MCF 10A (cell line): Measurements from ENCODE around the gene RPS21. TPM values are rescaled to one million over a fixed set of nuclear protein-coding genes. Genes with fewer than 3 reads are reported as not detected.

Experiments used
- BruUV-seq: library from RNA; stranded (reverse); fragments of 400-500 nt; replicated peaks from 2 replicates; lab custom pipeline; 2021; lab: Mats Ljungman, UMichigan
- CTCF ChIA-PET: fragments of 300-600 bp; sonication (Branson Sonifier 250); formaldehyde crosslinking; extraction: SDS; loops from one replicate; lab custom pipeline; 2021; ENCODE audit warnings: antibody characterized with exemption, inconsistent platforms; lab: Yijun Ruan, JAX
- POLR2A ChIA-PET: fragments of 300-600, 350-650 bp; sonication (Branson Sonifier 250); formaldehyde crosslinking; extraction: SDS; loops from one replicate; lab custom pipeline; 2020; ENCODE audit warnings: antibody characterized with exemption, inconsistent platforms; lab: Yijun Ruan, JAX
- DNase-seq: peaks from one replicate; pipeline ENCODE4 v3.0.0-alpha.2; 2018; ENCODE audit not compliant: unreplicated experiment
- H3K27ac Mint-ChIP-seq: one replicate; pipeline ENCODE4 v1.8.0; 2022; ENCODE audit warnings: mild to moderate bottlenecking, low read depth, mixed read lengths; ENCODE audit not compliant: unreplicated experiment
- H3K27me3 Mint-ChIP-seq: one replicate; pipeline ENCODE4 v1.8.0; 2022; ENCODE audit warnings: mixed read lengths; ENCODE audit not compliant: insufficient read depth, unreplicated experiment
- H3K36me3 Mint-ChIP-seq: one replicate; pipeline ENCODE4 v1.8.0; 2022; ENCODE audit warnings: mild to moderate bottlenecking, moderate library complexity, mixed read lengths; ENCODE audit not compliant: insufficient read depth, unreplicated experiment
- H3K4me1 Mint-ChIP-seq: one replicate; pipeline ENCODE4 v1.8.0; 2022; ENCODE audit warnings: mixed read lengths; ENCODE audit not compliant: insufficient read depth, unreplicated experiment
- H3K4me3 Mint-ChIP-seq: one replicate; pipeline ENCODE4 v1.8.0; 2022; ENCODE audit warnings: mild to moderate bottlenecking, moderate library complexity, mixed read lengths; ENCODE audit not compliant: unreplicated experiment
- H3K9me3 Mint-ChIP-seq: one replicate; pipeline ENCODE4 v1.8.0; 2022; ENCODE audit warnings: mixed read lengths; ENCODE audit not compliant: unreplicated experiment
- CTCF ChIP-seq: fragments of 200-600 bp; IDR thresholded peaks from one replicate; pipeline ENCODE4 v1.8.0; 2022; ENCODE audit warnings: antibody characterized with exemption, mild to moderate bottlenecking; ENCODE audit not compliant: unreplicated experiment
- intact Hi-C: fragments of 100-400 bp; cut with micrococcal nuclease; formaldehyde crosslinking; loops from 2 replicates; pipeline ENCODE4 v1.14.1; 2022
- total RNA-seq: library from RNA; stranded (reverse); gene quantifications from 2 replicates; pipeline ENCODE4 v1.2.3, GENCODE V29; 2022

The RPS21 gene
- total RNA-seq, 1 experiment from 2014 or later = 2,055 TPM

GRCh38 chr20:62377615-62378178 lies 9.2 kb upstream of the RPS21 start:
- POLR2A ChIA-PET = interaction anchor here (0.7 to 10.4 kb wide), 16 partner anchors 9 to 418 kb away, joined by 3 to 307 read pairs (median 6); partner anchors contain the start of genes ADRM1, LAMA5 and RPS21
- peak overlapping the region; percentile 12 for H3K4me3 Mint-ChIP-seq
- peaks cover 26% of the 10 kb centered on the region for H3K36me3 Mint-ChIP-seq
- peak; percentile 48 for DNase-seq
- no peak for TF ChIP-seq CTCF
- no TSS peak for BruUV-seq
- H3K9me3 Mint-ChIP-seq = peaks cover 9% of the 10 kb centered on the region
- peaks cover 22% of the 10 kb centered on the region for H3K4me1 Mint-ChIP-seq
- no peak overlapping the region for H3K27ac Mint-ChIP-seq
- intact Hi-C loops = no loop called here
- CTCF ChIA-PET = interaction anchor here (1.0 to 5.0 kb wide), 7 partner anchors 12 to 79 kb away, joined by 4 to 87 read pairs (median 5); partner anchors contain the start of gene LAMA5
- H3K27me3 Mint-ChIP-seq = no peaks in the 10 kb centered on the region

- no TSS peak for BruUV-seq
- intact Hi-C loops = no loop called here
- CTCF ChIA-PET = interaction anchor here (0.7 to 5.0 kb wide), 7 partner anchors 13 to 501 kb away, joined by 3 to 87 read pairs (median 5); partner anchors contain the start of gene LAMA5
Observed at GRCh38 chr20:62378215-62378614, 8.7 kb upstream of the RPS21 start.

GRCh38 chr20:62381202-62381797 lies 5.6 kb upstream of the RPS21 start:
- H3K27me3 Mint-ChIP-seq = no peaks in the 10 kb centered on the region
- intact Hi-C loops = loop anchor here (1.0 kb wide), 1 partner anchor 29 kb away; no protein-coding TSS in a partner anchor
- peaks cover 42% of the 10 kb centered on the region for H3K36me3 Mint-ChIP-seq
- POLR2A ChIA-PET = interaction anchor here (0.8 to 10.4 kb wide), 3 partner anchors 15 to 76 kb away, joined by 3 to 307 read pairs (median 30); partner anchors contain the start of gene LAMA5
- H3K9me3 Mint-ChIP-seq = peaks cover 9% of the 10 kb centered on the region
- CTCF ChIA-PET = interaction anchor here (0.7 to 4.0 kb wide), 8 partner anchors 13 to 92 kb away, joined by 3 to 53 read pairs (median 6); partner anchors contain the start of gene ADRM1
- BruUV-seq = no TSS peak
- H3K27ac Mint-ChIP-seq = no peak overlapping the region
- H3K4me3 Mint-ChIP-seq = no peak overlapping the region
- TF ChIP-seq CTCF = no peak
- peak; percentile 45 for DNase-seq
- peaks cover 19% of the 10 kb centered on the region for H3K4me1 Mint-ChIP-seq

More at GRCh38 chr20:62378215-62378614, 8.7 kb upstream of the RPS21 start:
- no peak for TF ChIP-seq CTCF
- H3K9me3 Mint-ChIP-seq = peaks cover 9% of the 10 kb centered on the region
- H3K27me3 Mint-ChIP-seq = no peaks in the 10 kb centered on the region
- H3K4me3 Mint-ChIP-seq = peak overlapping the region; percentile 12
- peaks cover 25% of the 10 kb centered on the region for H3K4me1 Mint-ChIP-seq
- peak; percentile 81 for DNase-seq
- H3K27ac Mint-ChIP-seq = peak overlapping the region; percentile 46
- POLR2A ChIA-PET = interaction anchor here (0.7 to 10.4 kb wide), 18 partner anchors 9 to 417 kb away, joined by 3 to 307 read pairs (median 4); partner anchors contain the start of genes ADRM1, LAMA5 and RPS21
- H3K36me3 Mint-ChIP-seq = peaks cover 25% of the 10 kb centered on the region

GRCh38 chr20:62381842-62382241 lies 5.1 kb upstream of the RPS21 start:
- intact Hi-C loops = loop anchor here (1.0 kb wide), 2 partner anchors 30 to 80 kb away; partner anchors contain the start of gene ADRM1
- no peak for TF ChIP-seq CTCF
- no peak for DNase-seq
- H3K27ac Mint-ChIP-seq = no peak overlapping the region
- POLR2A ChIA-PET = interaction anchor here (1.7 to 10.4 kb wide), 5 partner anchors 15 to 81 kb away, joined by 13 to 307 read pairs (median 15); partner anchors contain the start of genes ADRM1 and LAMA5
- CTCF ChIA-PET = interaction anchor here (0.8 to 4.0 kb wide), 12 partner anchors 8 to 93 kb away, joined by 3 to 53 read pairs (median 15); partner anchors contain the start of genes ADRM1 and LAMA5
- peaks cover 46% of the 10 kb centered on the region for H3K36me3 Mint-ChIP-seq
- H3K4me1 Mint-ChIP-seq = peaks cover 19% of the 10 kb centered on the region
- H3K4me3 Mint-ChIP-seq = no peak overlapping the region
- peaks cover 9% of the 10 kb centered on the region for H3K9me3 Mint-ChIP-seq
- no TSS peak for BruUV-seq
- no peaks in the 10 kb centered on the region for H3K27me3 Mint-ChIP-seq
